Measurements from ENCODE around the gene WIZ. TPM values are rescaled to one million over a fixed set of nuclear protein-coding genes. Genes with fewer than 3 reads are reported as not detected.
"Not testable (repeated sequence)": the region's sequence is repeated elsewhere in the genome, so short reads cannot be mapped to it uniquely, and the experiment has no call there.

The WIZ gene
- total RNA-seq, 1 experiment from 2014 or later: 4.2 TPM

DNA sequence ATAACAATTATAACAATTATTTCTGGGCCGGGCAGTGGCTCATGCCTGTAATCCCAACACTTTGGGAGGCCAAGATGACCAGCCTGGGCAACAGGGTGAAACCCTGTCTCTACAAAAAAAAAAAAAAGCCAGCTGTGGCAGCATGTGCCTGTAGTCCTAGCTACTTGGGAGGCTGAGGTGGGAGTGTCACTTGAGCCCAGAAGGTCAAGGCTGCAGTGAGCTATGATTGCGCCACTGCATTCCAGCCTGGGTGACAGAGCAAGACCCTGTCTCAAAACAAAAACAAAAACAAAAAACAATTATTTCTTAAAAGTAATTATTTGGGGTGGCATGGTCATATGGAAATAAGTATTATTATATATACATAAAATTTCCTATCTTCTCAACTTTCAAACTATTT is 38.4 kb downstream of the WIZ start:
- not testable (repeated sequence) for DNase-seq (ENCODE audit: low read depth)

DNA sequence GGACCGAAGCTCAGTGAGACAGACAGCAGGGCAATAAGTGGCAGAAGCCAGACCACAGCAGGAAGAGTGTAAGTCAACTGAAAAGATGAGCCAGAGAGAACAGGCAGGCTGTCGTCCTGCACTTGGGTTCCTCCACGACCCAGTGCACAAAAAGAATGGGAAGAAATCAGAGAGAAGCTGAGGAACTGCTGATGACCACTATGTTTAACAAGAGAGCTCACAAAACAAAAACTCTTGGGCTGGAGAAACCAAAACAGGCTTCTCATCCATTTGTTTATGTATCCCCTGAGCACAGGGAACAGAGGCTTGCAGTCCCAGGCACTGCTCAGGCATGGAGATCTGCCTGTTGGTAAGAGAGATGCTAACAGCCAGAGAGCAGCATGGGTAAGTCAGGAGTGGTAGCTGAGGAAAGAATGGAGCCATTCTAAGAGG is 45.0 kb downstream of the WIZ start:
- DNase-seq (ENCODE audit: low read depth): no peak

DNA sequence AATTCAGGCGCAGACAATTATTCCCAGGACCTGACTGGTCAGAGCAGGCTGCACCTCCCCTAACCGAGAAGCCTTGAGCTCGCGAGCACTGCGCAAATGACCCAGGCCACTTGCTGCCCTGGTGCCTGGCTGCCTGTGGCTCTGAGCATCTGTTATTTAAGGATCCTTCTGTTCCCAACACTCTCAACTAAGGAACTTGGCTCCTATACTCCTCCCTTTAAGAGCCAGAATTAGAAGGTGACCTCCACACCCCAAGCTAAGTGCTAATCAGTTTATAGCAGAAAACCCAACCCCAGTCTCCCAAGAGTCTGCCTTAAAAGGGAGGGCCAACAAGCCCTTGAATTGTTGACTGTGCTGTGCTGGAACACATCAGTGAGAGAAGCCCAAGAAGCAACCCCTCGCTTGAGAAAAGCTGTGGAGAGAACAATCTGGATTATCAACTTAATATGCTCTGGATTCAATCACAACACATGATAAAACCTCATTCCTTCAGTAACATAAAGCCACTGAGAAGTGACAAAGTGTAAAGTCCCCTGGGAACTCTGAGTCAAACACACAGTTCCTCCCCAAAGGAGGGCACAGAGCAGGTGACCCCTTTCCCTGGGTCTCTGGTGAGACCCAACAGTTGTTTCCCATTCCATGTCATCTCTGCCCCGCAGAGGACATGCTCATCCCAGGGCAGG is 45.5 kb downstream of the WIZ start:
- no peak for DNase-seq (ENCODE audit: low read depth)

DNA sequence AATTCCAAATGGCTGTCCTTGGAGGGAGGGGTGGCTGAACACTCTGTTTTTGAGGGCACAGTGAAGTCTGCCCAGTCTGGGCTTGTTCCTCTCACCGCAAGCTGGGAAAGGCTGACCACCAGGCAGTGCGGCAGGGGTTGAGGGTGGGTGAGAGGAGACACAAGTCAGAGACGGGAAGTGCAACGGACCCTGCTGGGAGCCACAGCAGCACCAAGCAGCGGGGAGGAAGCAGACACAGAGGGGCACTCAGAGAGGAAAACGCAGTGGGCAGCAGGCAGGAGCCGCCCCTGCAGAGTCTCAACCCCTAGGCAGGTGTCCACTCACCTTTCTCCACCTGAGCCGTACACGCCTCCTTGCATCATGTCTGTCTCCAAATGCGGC is 46.6 kb downstream of the WIZ start:
- DNase-seq (ENCODE audit: low read depth): no peak

DNA sequence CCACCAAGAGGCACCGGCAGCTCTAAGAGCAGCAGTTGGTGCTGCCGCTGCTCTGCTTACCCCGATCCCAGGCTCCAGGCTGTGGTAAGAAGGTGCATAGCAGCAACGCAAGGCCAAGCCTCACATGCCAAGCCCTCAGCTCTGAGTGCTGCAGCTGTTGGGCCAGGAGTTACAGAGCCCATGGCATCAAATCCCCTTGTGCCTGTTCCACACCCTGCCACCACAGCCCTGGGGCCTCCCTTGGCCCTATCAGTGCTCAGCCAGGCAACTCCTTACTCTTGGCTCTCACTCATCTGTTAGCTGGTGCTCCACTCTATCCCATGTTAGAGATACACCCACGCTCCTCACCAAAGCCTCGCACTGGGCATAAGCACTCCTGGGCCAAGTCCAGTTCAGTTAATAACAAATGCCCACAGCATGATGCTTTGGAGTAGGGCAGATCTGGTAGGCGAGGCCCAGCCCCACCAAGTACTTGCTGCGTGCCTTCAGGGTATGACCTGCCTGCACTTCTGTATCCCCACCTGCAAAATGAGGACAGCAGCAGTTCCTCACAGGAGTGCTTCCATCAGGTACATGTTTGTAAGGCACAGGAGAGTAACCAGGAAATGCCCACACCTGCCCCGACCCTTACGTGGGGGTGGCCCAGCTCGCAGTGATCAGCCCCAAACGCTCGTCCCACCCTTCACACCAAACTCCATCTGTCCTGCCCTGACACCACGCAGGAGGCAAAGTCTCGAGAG is 47.2 kb downstream of the WIZ start:
- DNase-seq (ENCODE audit: low read depth): no peak

DNA sequence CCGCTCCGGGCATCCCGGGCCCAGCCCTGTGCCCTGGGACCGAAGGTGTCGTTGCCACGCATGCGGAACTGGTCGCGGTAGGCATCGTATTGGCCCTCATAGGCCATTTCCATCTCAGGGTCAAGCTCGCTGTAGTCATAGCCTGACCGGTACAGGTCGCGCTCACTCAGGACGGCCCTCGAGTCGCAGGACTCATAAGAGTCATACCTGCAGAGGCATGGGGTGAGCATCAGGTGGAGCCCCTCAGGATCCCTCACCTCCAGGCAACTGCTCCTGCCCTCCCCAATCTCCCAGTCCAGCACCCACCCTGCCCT is 48.4 kb downstream of the WIZ start:
- DNase-seq (ENCODE audit: low read depth): no peak

DNA sequence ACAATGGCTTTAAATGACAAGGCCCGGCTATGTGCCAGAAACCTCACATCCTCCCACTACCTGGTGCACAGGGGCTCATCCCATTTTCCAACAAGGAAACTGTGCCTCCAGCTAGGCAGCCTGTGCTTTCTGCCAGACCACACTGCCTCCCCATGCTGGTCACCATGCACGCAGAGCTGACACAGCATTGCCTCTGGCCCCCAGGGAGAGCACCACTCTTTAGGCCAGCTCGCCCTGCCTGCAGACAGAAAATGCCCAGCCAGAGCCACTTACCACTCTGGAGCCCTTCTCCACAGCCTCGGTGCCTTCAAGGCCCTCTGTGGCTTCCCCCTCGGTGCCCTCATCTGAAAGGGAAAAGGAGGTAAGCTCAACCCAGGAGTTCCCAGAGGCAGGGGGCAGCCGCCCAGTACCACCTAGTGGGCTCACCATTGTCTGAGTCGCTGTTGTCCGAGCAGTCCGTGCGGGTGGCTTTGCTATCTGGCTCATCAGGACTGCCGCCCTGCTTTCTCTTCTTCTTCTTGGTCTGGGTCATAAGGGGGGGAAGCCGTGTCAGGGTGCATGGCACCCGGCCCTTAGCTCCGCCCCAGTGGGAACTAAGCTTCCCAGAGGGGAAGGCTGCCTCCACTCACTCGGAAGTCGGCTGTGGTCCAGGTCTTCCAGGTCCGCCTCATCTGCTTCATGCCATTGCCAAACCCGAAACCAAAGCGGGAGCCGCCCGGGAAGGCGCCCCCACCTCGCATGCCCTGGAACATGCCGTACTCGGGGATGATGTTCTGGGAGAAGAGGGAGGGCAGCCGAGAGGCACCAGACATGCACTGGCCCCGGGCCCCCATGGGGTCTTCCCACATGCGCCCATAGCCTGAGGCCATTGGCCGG is 49.0 kb downstream of the WIZ start:
- DNase-seq (ENCODE audit: low read depth): no peak

DNA sequence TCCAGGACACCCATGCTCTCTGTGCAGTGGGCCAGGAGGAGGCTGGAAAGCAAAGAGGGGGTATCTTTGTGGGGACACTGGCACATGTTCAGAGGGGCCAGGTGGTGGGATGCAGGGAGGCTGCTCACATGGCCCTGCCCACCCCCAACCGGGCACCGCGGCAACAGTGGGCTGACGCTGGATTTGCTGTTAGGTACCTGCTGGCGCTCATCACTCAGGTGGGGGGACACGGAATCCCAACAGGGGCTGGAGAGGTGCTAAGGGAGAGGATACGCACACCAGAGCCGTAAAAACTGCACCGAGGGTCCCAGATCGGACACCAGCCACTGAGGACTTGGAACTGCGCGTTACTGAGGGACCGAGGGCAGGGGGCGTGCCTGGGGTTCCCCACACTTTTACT is 50.1 kb downstream of the WIZ start:
- no peak for DNase-seq (ENCODE audit: low read depth)

DNA sequence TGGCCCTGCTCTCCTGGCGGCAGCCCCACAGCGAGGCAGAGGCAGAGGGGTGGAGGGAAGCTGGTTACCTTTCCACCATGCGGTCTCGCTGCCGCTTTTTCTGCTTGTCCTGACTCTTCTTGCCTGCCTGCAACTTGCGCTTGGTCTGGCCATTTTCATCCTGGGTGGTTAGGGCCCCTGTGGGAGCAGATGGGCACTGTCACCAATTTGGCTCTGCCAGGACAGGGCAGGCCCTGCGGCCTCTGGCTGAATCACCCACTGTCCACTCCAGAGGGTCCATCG is 50.6 kb downstream of the WIZ start:
- no peak for DNase-seq (ENCODE audit: low read depth)

DNA sequence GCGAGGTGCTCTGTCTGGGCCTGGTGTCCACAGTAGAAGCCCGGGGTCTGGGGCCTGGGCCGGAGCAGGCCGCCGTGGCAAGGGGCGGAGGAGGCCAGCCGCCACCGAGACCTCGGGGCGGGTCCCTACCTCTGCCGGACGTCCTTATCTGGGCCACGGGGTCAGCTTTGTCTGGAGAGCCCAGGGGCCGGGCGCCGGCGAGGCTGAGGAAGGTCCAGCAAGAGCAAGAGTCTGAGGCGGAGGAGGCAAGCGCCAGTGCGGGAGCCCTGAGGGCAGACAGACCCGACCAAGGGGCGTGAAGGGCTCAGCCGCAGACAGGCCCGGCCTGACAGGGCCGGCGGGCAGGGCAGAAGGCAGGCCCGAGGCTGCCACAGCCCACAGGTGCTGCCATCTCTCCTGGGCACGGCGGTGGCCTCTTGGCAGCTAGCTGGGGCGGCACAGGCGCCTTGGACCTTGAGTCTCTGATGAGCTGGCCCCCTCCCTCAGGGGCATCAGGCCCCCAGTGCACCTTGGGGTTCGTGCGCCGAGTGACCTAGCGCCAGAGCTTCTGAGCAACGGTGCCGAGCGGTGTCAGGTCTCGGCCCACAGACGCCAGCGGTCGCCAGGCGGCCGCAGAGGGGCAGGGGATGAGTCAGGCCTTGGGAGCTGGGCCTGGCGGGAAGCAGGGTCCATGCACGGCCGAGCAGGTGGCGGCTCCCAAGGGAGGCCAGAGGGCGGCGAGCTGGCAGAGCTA is 51.1 kb downstream of the WIZ start:
- DNase-seq (ENCODE audit: low read depth): no peak

DNA sequence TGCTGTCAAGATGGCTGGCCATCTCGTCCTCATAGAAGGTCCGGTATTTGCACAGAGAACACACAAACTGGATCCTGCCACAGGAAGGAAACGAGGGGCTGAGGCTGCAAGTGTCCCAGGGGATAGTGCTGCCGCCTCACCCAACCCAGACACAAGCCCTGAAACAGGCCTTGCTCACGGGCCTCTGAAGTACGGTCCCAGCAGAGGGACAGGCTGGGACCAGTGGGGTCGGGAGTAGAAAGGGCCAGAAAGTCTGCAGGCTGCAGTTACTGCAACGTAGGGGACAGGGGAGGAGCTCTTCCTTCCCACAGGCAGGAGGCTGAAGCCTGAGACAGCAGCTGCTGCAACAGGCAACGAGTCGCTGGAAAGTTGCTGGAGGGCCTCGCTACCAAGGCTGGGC is 52.0 kb downstream of the WIZ start:
- DNase-seq (ENCODE audit: low read depth): no peak

DNA sequence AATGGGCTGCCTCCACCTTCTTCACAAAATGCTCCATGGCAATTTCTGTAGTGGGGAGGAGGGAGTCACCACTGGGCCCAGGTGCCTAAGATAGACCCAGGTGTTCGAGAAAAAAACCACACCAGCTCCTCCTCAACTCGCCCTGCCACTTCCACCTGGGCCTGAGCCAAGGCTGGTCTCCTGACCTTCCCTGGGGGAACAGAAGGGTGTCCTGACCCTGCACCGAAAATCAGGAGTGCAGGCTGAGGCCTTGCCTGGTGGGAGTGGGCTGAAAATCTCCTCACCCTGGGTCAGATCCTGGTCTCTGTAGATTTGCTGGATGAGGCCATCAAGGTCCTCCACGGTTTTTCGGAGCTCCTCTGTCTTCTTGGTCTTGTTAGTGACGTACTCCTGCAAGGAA is 52.5 kb downstream of the WIZ start:
- DNase-seq (ENCODE audit: low read depth): no peak

DNA sequence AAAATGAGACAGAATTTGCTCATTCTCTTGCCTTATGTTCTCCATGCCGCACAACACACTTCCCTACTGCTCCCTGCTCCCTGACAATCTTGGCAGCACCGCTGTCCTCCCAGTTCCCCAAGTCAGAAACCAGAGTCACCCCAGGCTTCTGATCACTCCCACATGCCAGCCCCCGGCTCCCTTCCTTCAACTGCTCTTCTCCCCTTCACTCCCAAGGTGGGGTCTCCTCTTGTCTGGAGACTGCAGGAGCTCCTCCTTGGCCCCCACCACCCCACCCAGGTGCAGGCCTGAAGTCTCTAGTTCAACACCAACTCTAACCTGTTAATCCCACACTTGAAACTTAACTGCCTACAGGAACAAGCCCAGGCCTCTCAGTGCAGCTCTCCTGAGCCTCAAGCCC is 53.3 kb downstream of the WIZ start:
- no peak for DNase-seq (ENCODE audit: low read depth)

DNA sequence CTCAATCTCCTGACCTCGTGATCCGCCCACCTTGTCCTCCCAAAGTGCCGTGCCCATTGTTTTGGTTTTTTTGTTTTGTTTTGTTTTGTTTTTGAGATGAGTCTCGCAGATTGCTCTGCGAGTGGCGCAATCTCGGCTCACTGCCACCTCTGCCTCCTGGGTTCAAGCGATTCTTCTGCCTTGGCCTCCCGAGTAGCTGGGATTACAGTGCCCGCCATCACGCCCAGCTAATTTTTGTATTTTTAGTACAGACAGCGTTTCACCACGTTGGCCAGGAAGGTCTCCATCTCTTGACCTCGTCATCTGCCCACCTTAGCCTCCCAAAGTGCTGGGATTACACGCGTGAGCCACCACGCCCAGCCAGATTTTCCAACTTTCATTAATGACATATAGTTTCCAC is 54.5 kb downstream of the WIZ start:
- not testable (repeated sequence) for DNase-seq (ENCODE audit: low read depth)

DNA sequence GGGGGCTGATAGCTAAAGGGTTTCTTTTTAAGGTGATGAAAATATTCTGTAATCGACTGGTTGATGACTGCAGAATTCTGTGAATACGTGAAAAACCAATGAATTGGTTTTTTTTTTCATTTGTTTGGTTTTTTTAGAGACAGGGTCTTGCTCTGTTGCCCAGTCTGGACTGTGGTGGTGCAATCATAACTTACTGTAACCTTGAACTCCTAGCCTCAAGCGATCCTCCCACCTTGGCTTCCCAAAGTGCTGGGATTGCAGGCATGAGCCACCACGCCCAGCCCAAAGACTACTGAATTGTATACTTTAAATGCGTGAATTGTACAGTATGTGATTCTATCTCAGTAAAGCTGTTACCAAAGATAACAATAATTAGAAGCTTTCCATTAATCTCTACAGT is 55.3 kb downstream of the WIZ start:
- no peak for DNase-seq (ENCODE audit: low read depth)

DNA sequence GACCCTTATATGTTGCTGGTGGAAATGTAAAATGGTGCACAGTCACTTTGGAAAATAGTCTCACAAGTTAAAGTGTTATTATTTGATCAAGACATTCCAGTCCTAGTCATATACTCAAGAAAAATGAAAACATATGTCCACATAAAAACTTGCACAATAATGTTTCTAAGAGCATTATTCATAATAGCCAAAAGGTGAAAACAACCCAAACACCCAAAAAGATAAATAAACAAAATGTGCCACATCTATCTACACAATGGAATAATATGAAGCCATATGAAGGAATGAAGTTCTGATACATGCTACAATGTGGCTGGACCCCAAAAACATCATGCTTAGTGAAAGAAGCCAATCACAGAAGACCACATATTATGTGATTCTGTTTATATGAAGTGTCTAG is 55.8 kb downstream of the WIZ start:
- no peak for DNase-seq (ENCODE audit: low read depth)

DNA sequence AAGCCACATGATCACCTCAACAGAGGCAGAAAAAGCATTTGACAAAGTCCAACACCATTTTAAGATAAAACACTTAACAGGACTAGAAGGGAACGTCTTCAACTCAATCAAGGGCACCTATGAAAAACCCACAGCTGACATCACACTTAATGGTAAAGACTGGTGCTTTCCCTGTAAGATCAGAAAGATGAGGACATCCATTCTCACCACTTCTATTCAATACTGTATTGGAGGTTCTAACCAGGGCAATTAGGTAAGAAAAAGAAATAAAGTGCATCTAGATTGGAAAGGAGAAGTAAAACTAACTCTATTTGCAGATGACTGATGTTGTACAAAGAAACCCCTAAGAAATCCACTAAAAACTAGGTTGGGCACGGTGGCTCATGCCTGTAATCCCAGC is 58.9 kb downstream of the WIZ start:
- DNase-seq (ENCODE audit: low read depth): no peak

DNA sequence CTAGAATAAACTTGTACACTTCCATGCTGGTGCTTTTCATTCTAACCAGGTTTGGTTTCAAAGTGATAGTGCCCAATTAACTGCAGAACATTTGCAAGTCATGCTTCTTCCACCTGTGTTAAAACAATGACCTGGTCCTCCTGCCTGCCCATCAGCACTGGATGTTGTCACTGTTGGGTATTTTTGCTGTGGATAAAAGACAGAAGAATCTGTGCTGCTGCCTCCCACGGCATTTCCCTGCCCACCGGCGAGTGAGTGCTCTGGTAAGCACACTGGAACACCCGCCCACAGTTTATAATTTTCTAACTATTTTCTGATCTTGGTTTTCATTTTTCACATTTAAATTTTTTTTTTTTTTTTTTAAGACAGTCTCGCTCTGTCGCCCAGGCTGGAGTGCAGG is 67.9 kb downstream of the WIZ start:
- DNase-seq (ENCODE audit: low read depth): no peak

DNA sequence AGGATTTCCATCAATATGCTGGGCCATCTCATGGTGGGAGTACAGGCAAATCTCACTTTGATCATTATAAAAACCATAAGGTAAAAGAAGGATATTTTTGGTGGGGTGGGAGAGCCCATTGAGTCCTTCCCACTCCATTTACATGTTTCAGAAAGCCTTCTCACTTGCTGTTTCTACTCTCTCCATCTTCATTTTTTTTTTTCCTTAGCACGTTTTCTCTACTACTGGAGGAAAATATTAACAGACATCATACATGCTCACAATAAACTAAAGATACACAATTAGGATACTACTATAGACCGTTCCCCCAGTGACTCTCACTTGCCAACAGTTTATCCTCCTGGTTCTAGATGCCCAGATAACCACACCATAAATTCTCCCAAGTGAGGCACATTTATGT is 68.3 kb downstream of the WIZ start:
- DNase-seq (ENCODE audit: low read depth): no peak

DNA sequence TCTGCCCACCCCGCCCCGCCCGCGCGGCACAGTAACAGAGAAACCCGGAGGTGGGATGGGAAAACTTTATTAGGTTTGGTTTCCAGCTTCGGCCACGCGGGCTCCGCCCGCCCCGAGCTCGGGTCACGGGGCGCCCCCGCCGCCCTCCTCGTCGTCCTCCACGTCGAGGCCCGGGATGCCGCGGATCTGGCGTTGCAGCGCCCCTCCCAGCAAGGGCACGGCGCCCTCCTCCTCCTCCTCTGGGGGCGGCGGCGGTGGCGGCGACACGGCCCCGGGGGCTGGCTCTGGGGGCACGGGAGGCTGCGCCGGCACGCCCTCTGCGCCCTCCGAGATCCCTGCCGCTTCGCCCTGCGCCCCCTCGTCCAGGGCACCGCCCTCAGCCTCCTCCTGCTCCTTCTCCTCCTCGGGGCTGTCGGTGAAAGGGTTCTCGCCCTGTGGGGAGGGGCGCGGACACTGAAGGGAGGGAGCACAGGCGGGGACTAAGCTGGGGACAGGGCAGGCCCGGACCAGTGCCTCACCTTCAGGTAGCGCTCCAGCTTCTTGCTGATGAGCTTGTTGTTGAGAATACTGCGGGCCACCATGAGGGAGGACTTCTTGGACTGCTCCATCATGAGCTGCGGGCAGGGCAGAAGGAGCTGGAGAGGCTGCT is 69.6 kb downstream of the WIZ start:
- DNase-seq (ENCODE audit: low read depth): peak; percentile 43

DNA sequence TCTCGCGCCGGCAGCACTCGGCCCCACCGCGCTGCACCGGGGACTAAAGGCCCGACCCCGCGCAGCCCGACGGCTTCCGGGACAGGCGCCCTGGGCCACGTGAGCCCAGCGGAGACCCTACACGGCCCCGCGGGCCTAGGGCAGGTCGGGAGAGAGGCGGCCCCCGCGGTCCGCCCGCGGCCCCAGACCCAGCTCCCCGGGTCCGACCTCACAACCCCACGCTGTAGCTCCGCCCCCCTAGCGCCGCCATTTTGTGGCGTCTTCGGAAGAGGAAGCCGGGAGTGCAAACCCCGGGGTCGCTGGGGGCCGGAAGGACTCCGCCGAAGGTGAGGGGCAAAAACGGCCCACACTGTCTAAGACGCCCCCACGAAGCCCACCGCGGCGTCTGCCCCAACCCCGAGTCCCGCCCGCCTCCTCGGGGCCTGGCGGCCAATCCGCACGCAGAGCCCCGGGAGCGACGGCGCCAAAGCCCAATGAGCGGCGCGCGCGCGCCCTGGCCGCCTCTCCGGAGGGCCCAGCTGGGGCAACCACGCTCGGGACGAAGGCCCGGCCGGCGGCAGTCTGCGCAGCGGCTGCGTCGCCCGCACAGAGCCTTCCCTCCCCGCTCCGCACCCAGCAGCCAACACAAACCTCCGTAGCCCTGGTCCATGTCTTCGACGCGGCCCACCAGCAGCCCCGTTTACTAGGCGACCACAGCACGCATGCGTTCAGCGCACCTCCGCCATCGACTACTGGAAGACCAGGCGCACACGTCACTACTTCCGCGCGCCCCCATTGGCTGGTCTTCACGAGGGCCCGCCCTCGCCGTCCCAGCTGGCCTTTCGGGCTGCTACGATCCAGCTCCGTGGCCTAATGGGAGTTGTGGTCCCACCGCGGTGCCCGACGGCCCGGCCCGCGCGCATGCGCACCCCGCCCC is 70.4 kb downstream of the WIZ start, which contains the start of gene AKAP8:
Gene AKAP8 (minus strand): TSS at position 705 of the 916 bp plus-strand sequence. CDS start 56 bp downstream, at position 649.
- DNase-seq (ENCODE audit: low read depth): peak; percentile 98
